Measurements from ENCODE around the gene WIZ.
"Not testable (repeated sequence)": the region's sequence is repeated elsewhere in the genome, so short reads cannot be mapped to it uniquely, and the experiment has no call there.

The WIZ gene

DNA sequence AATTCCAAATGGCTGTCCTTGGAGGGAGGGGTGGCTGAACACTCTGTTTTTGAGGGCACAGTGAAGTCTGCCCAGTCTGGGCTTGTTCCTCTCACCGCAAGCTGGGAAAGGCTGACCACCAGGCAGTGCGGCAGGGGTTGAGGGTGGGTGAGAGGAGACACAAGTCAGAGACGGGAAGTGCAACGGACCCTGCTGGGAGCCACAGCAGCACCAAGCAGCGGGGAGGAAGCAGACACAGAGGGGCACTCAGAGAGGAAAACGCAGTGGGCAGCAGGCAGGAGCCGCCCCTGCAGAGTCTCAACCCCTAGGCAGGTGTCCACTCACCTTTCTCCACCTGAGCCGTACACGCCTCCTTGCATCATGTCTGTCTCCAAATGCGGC, 46.6 kb downstream of the WIZ start:
- no peak for DNase-seq

DNA sequence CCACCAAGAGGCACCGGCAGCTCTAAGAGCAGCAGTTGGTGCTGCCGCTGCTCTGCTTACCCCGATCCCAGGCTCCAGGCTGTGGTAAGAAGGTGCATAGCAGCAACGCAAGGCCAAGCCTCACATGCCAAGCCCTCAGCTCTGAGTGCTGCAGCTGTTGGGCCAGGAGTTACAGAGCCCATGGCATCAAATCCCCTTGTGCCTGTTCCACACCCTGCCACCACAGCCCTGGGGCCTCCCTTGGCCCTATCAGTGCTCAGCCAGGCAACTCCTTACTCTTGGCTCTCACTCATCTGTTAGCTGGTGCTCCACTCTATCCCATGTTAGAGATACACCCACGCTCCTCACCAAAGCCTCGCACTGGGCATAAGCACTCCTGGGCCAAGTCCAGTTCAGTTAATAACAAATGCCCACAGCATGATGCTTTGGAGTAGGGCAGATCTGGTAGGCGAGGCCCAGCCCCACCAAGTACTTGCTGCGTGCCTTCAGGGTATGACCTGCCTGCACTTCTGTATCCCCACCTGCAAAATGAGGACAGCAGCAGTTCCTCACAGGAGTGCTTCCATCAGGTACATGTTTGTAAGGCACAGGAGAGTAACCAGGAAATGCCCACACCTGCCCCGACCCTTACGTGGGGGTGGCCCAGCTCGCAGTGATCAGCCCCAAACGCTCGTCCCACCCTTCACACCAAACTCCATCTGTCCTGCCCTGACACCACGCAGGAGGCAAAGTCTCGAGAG, 47.2 kb downstream of the WIZ start:
- DNase-seq, result no peak

DNA sequence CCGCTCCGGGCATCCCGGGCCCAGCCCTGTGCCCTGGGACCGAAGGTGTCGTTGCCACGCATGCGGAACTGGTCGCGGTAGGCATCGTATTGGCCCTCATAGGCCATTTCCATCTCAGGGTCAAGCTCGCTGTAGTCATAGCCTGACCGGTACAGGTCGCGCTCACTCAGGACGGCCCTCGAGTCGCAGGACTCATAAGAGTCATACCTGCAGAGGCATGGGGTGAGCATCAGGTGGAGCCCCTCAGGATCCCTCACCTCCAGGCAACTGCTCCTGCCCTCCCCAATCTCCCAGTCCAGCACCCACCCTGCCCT, 48.4 kb downstream of the WIZ start:
- DNase-seq, result no peak

DNA sequence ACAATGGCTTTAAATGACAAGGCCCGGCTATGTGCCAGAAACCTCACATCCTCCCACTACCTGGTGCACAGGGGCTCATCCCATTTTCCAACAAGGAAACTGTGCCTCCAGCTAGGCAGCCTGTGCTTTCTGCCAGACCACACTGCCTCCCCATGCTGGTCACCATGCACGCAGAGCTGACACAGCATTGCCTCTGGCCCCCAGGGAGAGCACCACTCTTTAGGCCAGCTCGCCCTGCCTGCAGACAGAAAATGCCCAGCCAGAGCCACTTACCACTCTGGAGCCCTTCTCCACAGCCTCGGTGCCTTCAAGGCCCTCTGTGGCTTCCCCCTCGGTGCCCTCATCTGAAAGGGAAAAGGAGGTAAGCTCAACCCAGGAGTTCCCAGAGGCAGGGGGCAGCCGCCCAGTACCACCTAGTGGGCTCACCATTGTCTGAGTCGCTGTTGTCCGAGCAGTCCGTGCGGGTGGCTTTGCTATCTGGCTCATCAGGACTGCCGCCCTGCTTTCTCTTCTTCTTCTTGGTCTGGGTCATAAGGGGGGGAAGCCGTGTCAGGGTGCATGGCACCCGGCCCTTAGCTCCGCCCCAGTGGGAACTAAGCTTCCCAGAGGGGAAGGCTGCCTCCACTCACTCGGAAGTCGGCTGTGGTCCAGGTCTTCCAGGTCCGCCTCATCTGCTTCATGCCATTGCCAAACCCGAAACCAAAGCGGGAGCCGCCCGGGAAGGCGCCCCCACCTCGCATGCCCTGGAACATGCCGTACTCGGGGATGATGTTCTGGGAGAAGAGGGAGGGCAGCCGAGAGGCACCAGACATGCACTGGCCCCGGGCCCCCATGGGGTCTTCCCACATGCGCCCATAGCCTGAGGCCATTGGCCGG, 49.0 kb downstream of the WIZ start:
- no peak for DNase-seq

DNA sequence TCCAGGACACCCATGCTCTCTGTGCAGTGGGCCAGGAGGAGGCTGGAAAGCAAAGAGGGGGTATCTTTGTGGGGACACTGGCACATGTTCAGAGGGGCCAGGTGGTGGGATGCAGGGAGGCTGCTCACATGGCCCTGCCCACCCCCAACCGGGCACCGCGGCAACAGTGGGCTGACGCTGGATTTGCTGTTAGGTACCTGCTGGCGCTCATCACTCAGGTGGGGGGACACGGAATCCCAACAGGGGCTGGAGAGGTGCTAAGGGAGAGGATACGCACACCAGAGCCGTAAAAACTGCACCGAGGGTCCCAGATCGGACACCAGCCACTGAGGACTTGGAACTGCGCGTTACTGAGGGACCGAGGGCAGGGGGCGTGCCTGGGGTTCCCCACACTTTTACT, 50.1 kb downstream of the WIZ start:
- no peak for DNase-seq

DNA sequence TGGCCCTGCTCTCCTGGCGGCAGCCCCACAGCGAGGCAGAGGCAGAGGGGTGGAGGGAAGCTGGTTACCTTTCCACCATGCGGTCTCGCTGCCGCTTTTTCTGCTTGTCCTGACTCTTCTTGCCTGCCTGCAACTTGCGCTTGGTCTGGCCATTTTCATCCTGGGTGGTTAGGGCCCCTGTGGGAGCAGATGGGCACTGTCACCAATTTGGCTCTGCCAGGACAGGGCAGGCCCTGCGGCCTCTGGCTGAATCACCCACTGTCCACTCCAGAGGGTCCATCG, 50.6 kb downstream of the WIZ start:
- DNase-seq, result no peak

DNA sequence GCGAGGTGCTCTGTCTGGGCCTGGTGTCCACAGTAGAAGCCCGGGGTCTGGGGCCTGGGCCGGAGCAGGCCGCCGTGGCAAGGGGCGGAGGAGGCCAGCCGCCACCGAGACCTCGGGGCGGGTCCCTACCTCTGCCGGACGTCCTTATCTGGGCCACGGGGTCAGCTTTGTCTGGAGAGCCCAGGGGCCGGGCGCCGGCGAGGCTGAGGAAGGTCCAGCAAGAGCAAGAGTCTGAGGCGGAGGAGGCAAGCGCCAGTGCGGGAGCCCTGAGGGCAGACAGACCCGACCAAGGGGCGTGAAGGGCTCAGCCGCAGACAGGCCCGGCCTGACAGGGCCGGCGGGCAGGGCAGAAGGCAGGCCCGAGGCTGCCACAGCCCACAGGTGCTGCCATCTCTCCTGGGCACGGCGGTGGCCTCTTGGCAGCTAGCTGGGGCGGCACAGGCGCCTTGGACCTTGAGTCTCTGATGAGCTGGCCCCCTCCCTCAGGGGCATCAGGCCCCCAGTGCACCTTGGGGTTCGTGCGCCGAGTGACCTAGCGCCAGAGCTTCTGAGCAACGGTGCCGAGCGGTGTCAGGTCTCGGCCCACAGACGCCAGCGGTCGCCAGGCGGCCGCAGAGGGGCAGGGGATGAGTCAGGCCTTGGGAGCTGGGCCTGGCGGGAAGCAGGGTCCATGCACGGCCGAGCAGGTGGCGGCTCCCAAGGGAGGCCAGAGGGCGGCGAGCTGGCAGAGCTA, 51.1 kb downstream of the WIZ start:
- DNase-seq, result no peak

DNA sequence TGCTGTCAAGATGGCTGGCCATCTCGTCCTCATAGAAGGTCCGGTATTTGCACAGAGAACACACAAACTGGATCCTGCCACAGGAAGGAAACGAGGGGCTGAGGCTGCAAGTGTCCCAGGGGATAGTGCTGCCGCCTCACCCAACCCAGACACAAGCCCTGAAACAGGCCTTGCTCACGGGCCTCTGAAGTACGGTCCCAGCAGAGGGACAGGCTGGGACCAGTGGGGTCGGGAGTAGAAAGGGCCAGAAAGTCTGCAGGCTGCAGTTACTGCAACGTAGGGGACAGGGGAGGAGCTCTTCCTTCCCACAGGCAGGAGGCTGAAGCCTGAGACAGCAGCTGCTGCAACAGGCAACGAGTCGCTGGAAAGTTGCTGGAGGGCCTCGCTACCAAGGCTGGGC, 52.0 kb downstream of the WIZ start:
- DNase-seq, result no peak

DNA sequence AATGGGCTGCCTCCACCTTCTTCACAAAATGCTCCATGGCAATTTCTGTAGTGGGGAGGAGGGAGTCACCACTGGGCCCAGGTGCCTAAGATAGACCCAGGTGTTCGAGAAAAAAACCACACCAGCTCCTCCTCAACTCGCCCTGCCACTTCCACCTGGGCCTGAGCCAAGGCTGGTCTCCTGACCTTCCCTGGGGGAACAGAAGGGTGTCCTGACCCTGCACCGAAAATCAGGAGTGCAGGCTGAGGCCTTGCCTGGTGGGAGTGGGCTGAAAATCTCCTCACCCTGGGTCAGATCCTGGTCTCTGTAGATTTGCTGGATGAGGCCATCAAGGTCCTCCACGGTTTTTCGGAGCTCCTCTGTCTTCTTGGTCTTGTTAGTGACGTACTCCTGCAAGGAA, 52.5 kb downstream of the WIZ start:
- no peak for DNase-seq

DNA sequence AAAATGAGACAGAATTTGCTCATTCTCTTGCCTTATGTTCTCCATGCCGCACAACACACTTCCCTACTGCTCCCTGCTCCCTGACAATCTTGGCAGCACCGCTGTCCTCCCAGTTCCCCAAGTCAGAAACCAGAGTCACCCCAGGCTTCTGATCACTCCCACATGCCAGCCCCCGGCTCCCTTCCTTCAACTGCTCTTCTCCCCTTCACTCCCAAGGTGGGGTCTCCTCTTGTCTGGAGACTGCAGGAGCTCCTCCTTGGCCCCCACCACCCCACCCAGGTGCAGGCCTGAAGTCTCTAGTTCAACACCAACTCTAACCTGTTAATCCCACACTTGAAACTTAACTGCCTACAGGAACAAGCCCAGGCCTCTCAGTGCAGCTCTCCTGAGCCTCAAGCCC, 53.3 kb downstream of the WIZ start:
- no peak for DNase-seq

DNA sequence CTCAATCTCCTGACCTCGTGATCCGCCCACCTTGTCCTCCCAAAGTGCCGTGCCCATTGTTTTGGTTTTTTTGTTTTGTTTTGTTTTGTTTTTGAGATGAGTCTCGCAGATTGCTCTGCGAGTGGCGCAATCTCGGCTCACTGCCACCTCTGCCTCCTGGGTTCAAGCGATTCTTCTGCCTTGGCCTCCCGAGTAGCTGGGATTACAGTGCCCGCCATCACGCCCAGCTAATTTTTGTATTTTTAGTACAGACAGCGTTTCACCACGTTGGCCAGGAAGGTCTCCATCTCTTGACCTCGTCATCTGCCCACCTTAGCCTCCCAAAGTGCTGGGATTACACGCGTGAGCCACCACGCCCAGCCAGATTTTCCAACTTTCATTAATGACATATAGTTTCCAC, 54.5 kb downstream of the WIZ start:
- DNase-seq, result not testable (repeated sequence)

DNA sequence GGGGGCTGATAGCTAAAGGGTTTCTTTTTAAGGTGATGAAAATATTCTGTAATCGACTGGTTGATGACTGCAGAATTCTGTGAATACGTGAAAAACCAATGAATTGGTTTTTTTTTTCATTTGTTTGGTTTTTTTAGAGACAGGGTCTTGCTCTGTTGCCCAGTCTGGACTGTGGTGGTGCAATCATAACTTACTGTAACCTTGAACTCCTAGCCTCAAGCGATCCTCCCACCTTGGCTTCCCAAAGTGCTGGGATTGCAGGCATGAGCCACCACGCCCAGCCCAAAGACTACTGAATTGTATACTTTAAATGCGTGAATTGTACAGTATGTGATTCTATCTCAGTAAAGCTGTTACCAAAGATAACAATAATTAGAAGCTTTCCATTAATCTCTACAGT, 55.3 kb downstream of the WIZ start:
- no peak for DNase-seq

DNA sequence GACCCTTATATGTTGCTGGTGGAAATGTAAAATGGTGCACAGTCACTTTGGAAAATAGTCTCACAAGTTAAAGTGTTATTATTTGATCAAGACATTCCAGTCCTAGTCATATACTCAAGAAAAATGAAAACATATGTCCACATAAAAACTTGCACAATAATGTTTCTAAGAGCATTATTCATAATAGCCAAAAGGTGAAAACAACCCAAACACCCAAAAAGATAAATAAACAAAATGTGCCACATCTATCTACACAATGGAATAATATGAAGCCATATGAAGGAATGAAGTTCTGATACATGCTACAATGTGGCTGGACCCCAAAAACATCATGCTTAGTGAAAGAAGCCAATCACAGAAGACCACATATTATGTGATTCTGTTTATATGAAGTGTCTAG, 55.8 kb downstream of the WIZ start:
- DNase-seq, result no peak

DNA sequence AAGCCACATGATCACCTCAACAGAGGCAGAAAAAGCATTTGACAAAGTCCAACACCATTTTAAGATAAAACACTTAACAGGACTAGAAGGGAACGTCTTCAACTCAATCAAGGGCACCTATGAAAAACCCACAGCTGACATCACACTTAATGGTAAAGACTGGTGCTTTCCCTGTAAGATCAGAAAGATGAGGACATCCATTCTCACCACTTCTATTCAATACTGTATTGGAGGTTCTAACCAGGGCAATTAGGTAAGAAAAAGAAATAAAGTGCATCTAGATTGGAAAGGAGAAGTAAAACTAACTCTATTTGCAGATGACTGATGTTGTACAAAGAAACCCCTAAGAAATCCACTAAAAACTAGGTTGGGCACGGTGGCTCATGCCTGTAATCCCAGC, 58.9 kb downstream of the WIZ start:
- no peak for DNase-seq

DNA sequence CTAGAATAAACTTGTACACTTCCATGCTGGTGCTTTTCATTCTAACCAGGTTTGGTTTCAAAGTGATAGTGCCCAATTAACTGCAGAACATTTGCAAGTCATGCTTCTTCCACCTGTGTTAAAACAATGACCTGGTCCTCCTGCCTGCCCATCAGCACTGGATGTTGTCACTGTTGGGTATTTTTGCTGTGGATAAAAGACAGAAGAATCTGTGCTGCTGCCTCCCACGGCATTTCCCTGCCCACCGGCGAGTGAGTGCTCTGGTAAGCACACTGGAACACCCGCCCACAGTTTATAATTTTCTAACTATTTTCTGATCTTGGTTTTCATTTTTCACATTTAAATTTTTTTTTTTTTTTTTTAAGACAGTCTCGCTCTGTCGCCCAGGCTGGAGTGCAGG, 67.9 kb downstream of the WIZ start:
- no peak for DNase-seq

DNA sequence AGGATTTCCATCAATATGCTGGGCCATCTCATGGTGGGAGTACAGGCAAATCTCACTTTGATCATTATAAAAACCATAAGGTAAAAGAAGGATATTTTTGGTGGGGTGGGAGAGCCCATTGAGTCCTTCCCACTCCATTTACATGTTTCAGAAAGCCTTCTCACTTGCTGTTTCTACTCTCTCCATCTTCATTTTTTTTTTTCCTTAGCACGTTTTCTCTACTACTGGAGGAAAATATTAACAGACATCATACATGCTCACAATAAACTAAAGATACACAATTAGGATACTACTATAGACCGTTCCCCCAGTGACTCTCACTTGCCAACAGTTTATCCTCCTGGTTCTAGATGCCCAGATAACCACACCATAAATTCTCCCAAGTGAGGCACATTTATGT, 68.3 kb downstream of the WIZ start:
- DNase-seq, result no peak

DNA sequence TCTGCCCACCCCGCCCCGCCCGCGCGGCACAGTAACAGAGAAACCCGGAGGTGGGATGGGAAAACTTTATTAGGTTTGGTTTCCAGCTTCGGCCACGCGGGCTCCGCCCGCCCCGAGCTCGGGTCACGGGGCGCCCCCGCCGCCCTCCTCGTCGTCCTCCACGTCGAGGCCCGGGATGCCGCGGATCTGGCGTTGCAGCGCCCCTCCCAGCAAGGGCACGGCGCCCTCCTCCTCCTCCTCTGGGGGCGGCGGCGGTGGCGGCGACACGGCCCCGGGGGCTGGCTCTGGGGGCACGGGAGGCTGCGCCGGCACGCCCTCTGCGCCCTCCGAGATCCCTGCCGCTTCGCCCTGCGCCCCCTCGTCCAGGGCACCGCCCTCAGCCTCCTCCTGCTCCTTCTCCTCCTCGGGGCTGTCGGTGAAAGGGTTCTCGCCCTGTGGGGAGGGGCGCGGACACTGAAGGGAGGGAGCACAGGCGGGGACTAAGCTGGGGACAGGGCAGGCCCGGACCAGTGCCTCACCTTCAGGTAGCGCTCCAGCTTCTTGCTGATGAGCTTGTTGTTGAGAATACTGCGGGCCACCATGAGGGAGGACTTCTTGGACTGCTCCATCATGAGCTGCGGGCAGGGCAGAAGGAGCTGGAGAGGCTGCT, 69.6 kb downstream of the WIZ start:
- no peak for DNase-seq

DNA sequence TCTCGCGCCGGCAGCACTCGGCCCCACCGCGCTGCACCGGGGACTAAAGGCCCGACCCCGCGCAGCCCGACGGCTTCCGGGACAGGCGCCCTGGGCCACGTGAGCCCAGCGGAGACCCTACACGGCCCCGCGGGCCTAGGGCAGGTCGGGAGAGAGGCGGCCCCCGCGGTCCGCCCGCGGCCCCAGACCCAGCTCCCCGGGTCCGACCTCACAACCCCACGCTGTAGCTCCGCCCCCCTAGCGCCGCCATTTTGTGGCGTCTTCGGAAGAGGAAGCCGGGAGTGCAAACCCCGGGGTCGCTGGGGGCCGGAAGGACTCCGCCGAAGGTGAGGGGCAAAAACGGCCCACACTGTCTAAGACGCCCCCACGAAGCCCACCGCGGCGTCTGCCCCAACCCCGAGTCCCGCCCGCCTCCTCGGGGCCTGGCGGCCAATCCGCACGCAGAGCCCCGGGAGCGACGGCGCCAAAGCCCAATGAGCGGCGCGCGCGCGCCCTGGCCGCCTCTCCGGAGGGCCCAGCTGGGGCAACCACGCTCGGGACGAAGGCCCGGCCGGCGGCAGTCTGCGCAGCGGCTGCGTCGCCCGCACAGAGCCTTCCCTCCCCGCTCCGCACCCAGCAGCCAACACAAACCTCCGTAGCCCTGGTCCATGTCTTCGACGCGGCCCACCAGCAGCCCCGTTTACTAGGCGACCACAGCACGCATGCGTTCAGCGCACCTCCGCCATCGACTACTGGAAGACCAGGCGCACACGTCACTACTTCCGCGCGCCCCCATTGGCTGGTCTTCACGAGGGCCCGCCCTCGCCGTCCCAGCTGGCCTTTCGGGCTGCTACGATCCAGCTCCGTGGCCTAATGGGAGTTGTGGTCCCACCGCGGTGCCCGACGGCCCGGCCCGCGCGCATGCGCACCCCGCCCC, 70.4 kb downstream of the WIZ start, which contains the start of gene AKAP8:
AKAP8 (minus strand) TSS at position 705 of the 916 bp plus-strand sequence; CDS start at position 649, 56 bp downstream.
- peak; percentile 99 for DNase-seq

DNA sequence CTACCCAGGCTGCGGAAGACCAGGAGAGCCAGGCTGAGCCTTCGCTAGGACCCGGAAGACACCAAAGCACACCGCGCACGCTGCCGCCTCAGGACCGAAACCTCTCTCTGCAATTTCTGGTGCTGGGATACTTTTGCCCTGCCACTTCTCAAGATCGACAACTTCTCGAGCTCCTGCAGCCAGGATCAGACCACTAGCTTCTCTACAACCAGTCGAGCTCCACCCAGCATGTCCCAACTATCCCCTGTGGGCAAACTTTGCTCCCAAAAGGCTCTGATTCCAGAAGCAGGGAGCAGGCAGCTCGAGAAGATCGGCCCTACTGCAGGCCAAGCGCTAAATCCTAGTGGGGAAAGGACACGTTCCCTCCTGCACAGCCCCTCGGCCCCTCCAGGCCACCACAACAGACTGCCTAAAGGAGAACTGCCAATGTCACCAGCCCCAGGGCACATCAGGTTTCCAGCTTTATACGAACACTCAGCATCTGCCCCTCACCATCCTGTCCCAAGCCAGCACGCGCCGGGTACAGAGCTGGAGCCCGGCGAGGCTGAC, 71.1 kb downstream of the WIZ start:
- DNase-seq, result peak; percentile 30

DNA sequence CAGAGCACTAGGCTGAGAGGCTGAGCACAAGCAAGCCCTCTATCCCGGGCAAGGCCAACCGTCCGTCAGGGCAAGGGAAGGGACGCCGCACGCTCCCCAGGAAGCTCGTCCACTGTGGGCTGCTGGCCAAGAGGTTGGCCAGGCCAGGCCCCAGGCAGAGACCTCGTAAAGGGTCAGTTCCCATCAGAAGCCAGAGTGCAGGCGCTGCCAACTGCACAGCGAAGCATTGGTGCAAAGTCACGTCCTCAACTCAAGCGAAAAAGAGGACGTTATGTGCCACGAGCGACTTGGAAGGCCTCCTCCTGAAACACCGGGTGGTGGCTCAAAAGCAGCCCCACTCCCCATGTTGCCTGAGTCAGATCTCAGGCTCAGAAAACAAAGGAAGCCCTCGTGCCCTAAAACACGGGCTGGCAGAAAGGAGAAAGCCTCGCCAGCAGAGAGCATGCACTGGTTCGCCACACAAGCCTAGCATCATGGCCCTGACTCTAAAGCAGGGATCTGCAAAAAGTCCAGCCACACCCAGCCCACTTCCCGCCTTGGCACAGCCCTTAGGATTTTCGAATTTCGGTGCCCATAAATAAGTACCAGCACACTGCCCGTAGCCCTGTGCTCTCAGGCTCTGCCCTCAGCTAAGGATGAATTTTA, 74.8 kb downstream of the WIZ start:
- DNase-seq, result no peak

DNA sequence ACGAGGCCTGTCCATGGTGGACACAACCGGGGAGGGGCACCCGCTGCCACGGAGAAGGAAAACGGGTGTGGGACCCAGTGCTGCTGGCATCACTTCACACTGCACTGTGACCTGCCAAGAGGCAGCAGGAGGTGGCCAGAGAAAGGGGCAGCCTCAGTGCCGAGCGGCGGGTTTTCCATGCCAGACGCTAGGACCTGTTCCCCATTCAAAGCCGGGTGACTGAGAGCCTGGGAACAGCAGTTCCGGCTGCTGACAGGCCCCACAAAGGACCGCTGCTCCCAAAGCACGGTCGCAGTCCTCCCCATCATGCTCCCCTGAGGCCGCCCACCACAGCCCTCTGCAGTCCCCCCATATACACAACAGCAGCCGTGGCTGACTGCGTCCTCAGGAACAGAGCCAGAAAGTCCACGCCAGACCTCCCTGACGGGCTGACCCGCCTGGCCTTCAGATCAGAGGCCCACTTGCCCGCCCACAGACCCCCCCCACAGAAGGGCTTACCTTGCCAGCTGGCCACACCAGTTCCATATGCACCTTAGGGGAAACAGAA, 75.6 kb downstream of the WIZ start:
- no peak for DNase-seq
